Mucosa of rectum (tissue), 2 donors: ENCODE data around the gene ARMC9.

ENCODE experiments used
- H3K27ac ChIP-seq, 2 donors: one replicate each; pipeline ENCODE4 v1.7.0; 2013; ENCODE audit warnings: inconsistent platforms in 2 of 2, low read depth in 2 of 2, low read length in 2 of 2
- H3K27me3 ChIP-seq, 2 donors: one replicate each; pipeline ENCODE4 v1.7.0; 2013; ENCODE audit warnings: low read length in 2 of 2; ENCODE audit not compliant: control insufficient read depth in 2 of 2, insufficient read depth in 2 of 2
- H3K36me3 ChIP-seq, 2 donors: one replicate each; pipeline ENCODE4 v1.7.0; 2013; ENCODE audit warnings: low read length in 2 of 2; ENCODE audit not compliant: control insufficient read depth in 2 of 2, insufficient read depth in 2 of 2
- H3K4me1 ChIP-seq, 2 donors: one replicate each; pipeline ENCODE4 v1.7.0; 2013; ENCODE audit warnings: low read length in 2 of 2, mild to moderate bottlenecking in 1 of 2; ENCODE audit not compliant: control insufficient read depth in 2 of 2, insufficient read depth in 2 of 2
- H3K4me3 ChIP-seq, 2 donors: one replicate each; pipeline ENCODE4 v1.7.0; 2013; ENCODE audit warnings: low read length in 2 of 2
- H3K9ac ChIP-seq, 2 donors: one replicate each; pipeline ENCODE4 v1.7.0; 2013; ENCODE audit warnings: low read length in 2 of 2, low read depth in 1 of 2, mild to moderate bottlenecking in 1 of 2
- H3K9me3 ChIP-seq, 2 donors: one replicate each; pipeline ENCODE4 v1.7.0; 2013; ENCODE audit warnings: low read length in 2 of 2; ENCODE audit not compliant: control insufficient read depth in 2 of 2
- donor health status: healthy.
- donor health status: Normal muscosa, but diverticular disease.

Gene ARMC9

DNA sequence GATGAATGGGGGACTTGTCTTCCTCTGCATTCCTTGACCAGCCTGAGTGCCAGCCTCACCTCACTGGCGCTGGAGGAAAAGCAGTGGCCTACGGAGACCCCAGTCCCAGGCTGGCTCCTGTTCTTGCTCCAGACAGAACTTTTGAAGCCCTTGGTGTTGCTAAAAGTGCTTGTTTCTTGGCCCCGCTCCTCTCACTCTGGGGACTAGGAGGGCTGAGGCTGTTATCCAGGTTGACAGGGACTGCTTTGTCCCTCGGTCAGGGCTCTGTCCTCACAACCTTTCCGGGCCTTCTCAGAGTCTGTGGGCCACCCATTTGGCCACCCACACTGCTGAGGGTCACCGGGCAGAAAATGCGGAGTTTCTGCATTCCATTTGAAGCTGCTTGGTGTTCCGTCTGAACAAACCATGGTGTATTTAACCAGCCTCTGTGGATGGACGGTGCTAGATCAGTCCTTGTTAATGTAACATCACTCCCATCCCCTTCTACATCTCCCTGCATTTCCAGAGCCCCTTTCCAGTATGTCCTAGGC lies 222.7 kb downstream of the ARMC9 start:
- H3K9ac ChIP-seq, result no peak overlapping the region
- no peaks in the 10 kb centered on the region for H3K27me3 ChIP-seq
- no peaks in the 10 kb centered on the region for H3K9me3 ChIP-seq
- no peaks in the 10 kb centered on the region for H3K36me3 ChIP-seq
- H3K27ac ChIP-seq, result no peak overlapping the region
- H3K4me3 ChIP-seq, result no peak overlapping the region
- H3K4me1 ChIP-seq, result no peaks in the 10 kb centered on the region

DNA sequence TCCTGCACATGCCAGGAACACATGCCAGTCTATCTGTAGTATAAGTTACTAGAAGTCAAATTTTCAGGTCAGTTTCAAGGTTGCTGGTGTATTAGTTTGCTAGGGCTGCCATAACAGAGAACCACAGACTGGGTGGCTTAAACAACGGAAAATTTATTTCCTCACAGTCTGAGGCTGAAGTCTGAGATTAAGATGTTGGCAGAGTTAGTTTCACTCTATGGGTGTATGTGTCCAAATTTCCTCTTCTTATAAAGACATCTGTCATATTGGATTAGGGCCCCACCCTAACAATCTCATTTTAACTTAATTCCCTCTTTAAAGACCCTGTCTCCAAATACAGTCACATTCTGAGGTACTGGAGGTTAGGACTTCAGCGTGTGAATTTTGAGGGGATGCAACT lies 223.6 kb downstream of the ARMC9 start:
- no peak overlapping the region for H3K4me3 ChIP-seq
- H3K4me1 ChIP-seq, result no peaks in the 10 kb centered on the region
- H3K27ac ChIP-seq, result no peak overlapping the region
- no peaks in the 10 kb centered on the region for H3K9me3 ChIP-seq
- H3K27me3 ChIP-seq, result no peaks in the 10 kb centered on the region
- H3K9ac ChIP-seq, result no peak overlapping the region
- H3K36me3 ChIP-seq, result no peaks in the 10 kb centered on the region

DNA sequence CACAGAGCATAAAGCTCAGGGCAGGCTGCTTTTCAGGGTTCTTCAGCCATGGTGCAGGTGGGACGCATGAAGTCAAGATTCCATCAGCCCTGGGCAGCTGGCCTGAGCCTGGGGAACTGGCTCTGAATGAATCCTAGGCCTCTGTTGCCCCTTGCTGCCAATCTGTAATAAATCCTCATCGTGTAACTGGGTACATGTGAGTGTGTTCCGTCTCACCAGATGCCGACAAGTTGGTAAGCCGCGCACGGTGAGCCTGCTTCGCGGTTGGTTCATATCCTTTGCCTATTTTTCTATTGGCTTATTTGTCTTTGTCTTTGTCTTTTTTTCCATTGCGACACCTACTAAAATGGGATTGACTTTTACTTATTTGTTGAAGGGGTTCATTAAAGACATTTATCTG lies 224.7 kb downstream of the ARMC9 start:
- H3K4me1 ChIP-seq, result no peaks in the 10 kb centered on the region
- no peaks in the 10 kb centered on the region for H3K9me3 ChIP-seq
- H3K27ac ChIP-seq, result no peak overlapping the region
- no peaks in the 10 kb centered on the region for H3K36me3 ChIP-seq
- H3K9ac ChIP-seq, result no peak overlapping the region
- no peaks in the 10 kb centered on the region for H3K27me3 ChIP-seq
- H3K4me3 ChIP-seq, result no peak overlapping the region
